CD14-positive monocyte (primary cell): Measurements from ENCODE around the gene JAKMIP2. TPM values are rescaled to one million over a fixed set of nuclear protein-coding genes. Genes with fewer than 3 reads are reported as not detected.

Experiments used
- DNase-seq, 3 donors: peaks; one replicate each; pipeline ENCODE4 v3.0.0-alpha.2; 2011 to 2022
- H2AFZ ChIP-seq: 2 replicates; pipeline ENCODE4 v1.6.0; 2012; ENCODE audit warnings: mild to moderate bottlenecking, low read depth, low read length, inconsistent platforms; ENCODE audit not compliant: insufficient read depth, poor library complexity, severe bottlenecking
- H3K27ac ChIP-seq, 2 donors: 1 replicate in 1 of 2; 2 replicates in 1 of 2; pipeline ENCODE4 v1.5.1; 2012 to 2013; ENCODE audit warnings: low read length in 2 of 2, control low read depth in 1 of 2, inconsistent platforms in 1 of 2, low read depth in 1 of 2, mild to moderate bottlenecking in 1 of 2
- H3K27me3 ChIP-seq, 2 donors: one replicate each; pipeline versions ENCODE4 v1.6.0 to v1.6.1; 2011 to 2013; ENCODE audit warnings: low read length in 2 of 2; ENCODE audit not compliant: control insufficient read depth in 2 of 2, insufficient read depth in 2 of 2
- H3K36me3 ChIP-seq, 2 donors: replicated peaks in 1 of 2; 1 replicate in 1 of 2; 2 replicates in 1 of 2; pipeline versions ENCODE4 v1.5.1 to v1.6.1; 2012 to 2013; ENCODE audit warnings: low read length in 2 of 2, control low read depth in 1 of 2, inconsistent platforms in 1 of 2, mild to moderate bottlenecking in 1 of 2; ENCODE audit not compliant: insufficient read depth in 2 of 2, control insufficient read depth in 1 of 2
- H3K4me1 ChIP-seq, 2 donors: 1 replicate in 1 of 2; 2 replicates in 1 of 2; pipeline versions ENCODE4 v1.5.1 to v1.6.1; 2012 to 2013; ENCODE audit warnings: low read length in 2 of 2, control low read depth in 1 of 2, inconsistent platforms in 1 of 2, mild to moderate bottlenecking in 1 of 2, moderate library complexity in 1 of 2; ENCODE audit not compliant: insufficient read depth in 2 of 2, control insufficient read depth in 1 of 2
- H3K4me2 ChIP-seq: replicated peaks from 2 replicates; pipeline ENCODE3; 2012; ENCODE audit warnings: low read length, moderate library complexity, mild to moderate bottlenecking; ENCODE audit not compliant: poor library complexity, severe bottlenecking; ENCODE audit errors: extremely low read depth
- H3K4me3 ChIP-seq, 3 experiments: fragments of 200-600 bp in 1 of 3; sonication (generic) in 1 of 3; replicated peaks in 1 of 3; 1 replicate in 2 of 3; 2 replicates in 1 of 3; pipeline ENCODE4 v1.5.1; 2011 to 2013; ENCODE audit warnings: low read length in 3 of 3, mild to moderate bottlenecking in 3 of 3, control low read depth in 2 of 3, low read depth in 2 of 3, inconsistent platforms in 1 of 3, moderate library complexity in 1 of 3
- H3K79me2 ChIP-seq: 2 replicates; pipeline ENCODE4 v1.6.0; 2012; ENCODE audit warnings: mild to moderate bottlenecking, control low read depth, inconsistent platforms, low read length, moderate library complexity; ENCODE audit not compliant: insufficient read depth
- H3K9ac ChIP-seq: 2 replicates; pipeline ENCODE4 v1.6.0; 2017; ENCODE audit warnings: low read length, mild to moderate bottlenecking; ENCODE audit not compliant: insufficient read depth, poor library complexity, severe bottlenecking
- H3K9me3 ChIP-seq, 2 donors: replicated peaks in 1 of 2; 1 replicate in 1 of 2; 2 replicates in 1 of 2; pipeline versions ENCODE4 v1.5.1 to v1.6.1; 2012 to 2013; ENCODE audit warnings: low read length in 2 of 2, control low read depth in 1 of 2; ENCODE audit not compliant: control insufficient read depth in 1 of 2, insufficient read depth in 1 of 2
- H4K20me1 ChIP-seq: 2 replicates; pipeline ENCODE4 v1.6.0; 2012; ENCODE audit warnings: mild to moderate bottlenecking, low read length, control low read depth, moderate library complexity; ENCODE audit not compliant: insufficient read depth
- H3K27ac Mint-ChIP-seq, 7 donors: one replicate each; pipeline ENCODE4 v1.8.0; 2020; ENCODE audit warnings: mild to moderate bottlenecking in 7 of 7, mixed read lengths in 7 of 7, moderate library complexity in 6 of 7, inconsistent platforms in 2 of 7
- H3K27me3 Mint-ChIP-seq, 3 donors: one replicate each; pipeline ENCODE4 v1.8.0; 2021 to 2022; ENCODE audit warnings: low read depth in 3 of 3, mild to moderate bottlenecking in 3 of 3, mixed read lengths in 3 of 3, moderate library complexity in 3 of 3, inconsistent platforms in 1 of 3
- H3K36me3 Mint-ChIP-seq, 2 donors: one replicate each; pipeline ENCODE4 v1.8.0; 2020; ENCODE audit warnings: mixed read lengths in 2 of 2, inconsistent platforms in 1 of 2, mild to moderate bottlenecking in 1 of 2
- H3K4me1 Mint-ChIP-seq: one replicate; pipeline ENCODE4 v1.8.0; 2020; ENCODE audit warnings: mild to moderate bottlenecking, mixed read lengths
- H3K4me3 Mint-ChIP-seq, 2 donors: one replicate each; pipeline ENCODE4 v1.8.0; 2020; ENCODE audit warnings: mild to moderate bottlenecking in 2 of 2, mixed read lengths in 2 of 2, moderate library complexity in 1 of 2
- H3K9me3 Mint-ChIP-seq, 7 donors: one replicate each; pipeline ENCODE4 v1.8.0; 2020 to 2022; ENCODE audit warnings: mixed read lengths in 7 of 7, mild to moderate bottlenecking in 6 of 7, moderate library complexity in 6 of 7, inconsistent platforms in 2 of 7
- CTCF ChIP-seq: fragments of 200-600 bp; IDR thresholded peaks from one replicate; pipeline ENCODE4 v1.8.0; 2022; ENCODE audit warnings: antibody characterized with exemption, mild to moderate bottlenecking
- WGBS: methylation state at CpG from one replicate; pipeline ENCODE4 v1.1.5; 2013; ENCODE audit warnings: missing lambda C conversion rate; ENCODE audit not compliant: insufficient coverage; 5-methylcytosine and 5-hydroxymethylcytosine counted together
- intact Hi-C, 2 donors: fragments of 100-400 bp; cut with micrococcal nuclease; formaldehyde crosslinking; loops; one replicate each; pipeline versions ENCODE4 v1.15.0 to v1.15.1; 2023
- polyA plus RNA-seq, 3 donors: library from polyadenylated mRNA; depleted of rRNA in 1 of 3; unstranded in 2 of 3; stranded (reverse) in 1 of 3; fragments of 300-500 nt in 2 of 3; fragments of >200 nt in 1 of 3; fragmentation: Illumina TruSeq in 2 of 3; gene quantifications; 1 replicate in 2 of 3; 2 replicates in 1 of 3; pipeline ENCODE4 v1.2.3, GENCODE V29; 2012 to 2021

JAKMIP2 gene
- polyA plus RNA-seq, 3 donors: 0.02 TPM; not detected in 2

- no peaks in the 10 kb centered on the region for H3K27me3 Mint-ChIP-seq
Measured at GRCh38 chr5:147671365-147671764, 111.2 kb downstream of the JAKMIP2 start.

DNA sequence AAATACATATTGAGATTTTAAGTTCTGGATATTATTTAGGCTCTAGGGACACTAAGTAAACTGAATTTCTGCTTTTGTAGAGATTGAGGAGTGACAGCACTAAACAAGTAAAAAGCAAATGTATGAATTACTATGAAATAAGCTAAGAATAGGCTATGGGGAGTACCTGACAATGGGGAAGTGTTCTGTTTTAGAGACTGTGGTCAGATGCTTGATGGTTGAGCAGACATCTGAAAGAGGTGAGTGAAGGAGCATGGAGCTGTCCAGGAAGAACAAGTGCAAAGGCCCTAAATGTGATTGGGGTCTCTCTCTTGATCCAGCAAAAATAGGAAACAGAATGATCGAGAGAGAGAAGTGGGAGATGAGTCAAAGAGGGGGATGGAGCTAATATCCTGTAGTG is 111.7 kb downstream of the JAKMIP2 start:
- peaks cover 0 to 1% (median 0%) of the 10 kb centered on the region in 7 donors for H3K9me3 Mint-ChIP-seq
- intact Hi-C loops: no loop called here
- WGBS: 71% methylated on average over 1 of the region's 1 CpG
- H3K27me3 Mint-ChIP-seq: no peaks in the 10 kb centered on the region
- no peak overlapping the region for H3K9ac ChIP-seq
- no peaks in the 10 kb centered on the region for H3K9me3 ChIP-seq
- H3K36me3 Mint-ChIP-seq: no peaks in the 10 kb centered on the region
- no peak for TF ChIP-seq CTCF
- H3K27ac ChIP-seq: no peak overlapping the region
- H3K4me1 Mint-ChIP-seq: no peaks in the 10 kb centered on the region
- H3K4me3 Mint-ChIP-seq: no peak overlapping the region
- no peak overlapping the region for H3K4me2 ChIP-seq
- no peak overlapping the region for H3K4me3 ChIP-seq
- no peak for DNase-seq
- H2AFZ ChIP-seq: no peak overlapping the region
- H3K36me3 ChIP-seq: no peaks in the 10 kb centered on the region
- no peaks in the 10 kb centered on the region for H3K79me2 ChIP-seq
- H3K27ac Mint-ChIP-seq: no peak overlapping the region
- no peaks in the 10 kb centered on the region for H4K20me1 ChIP-seq
- H3K27me3 ChIP-seq: no peaks in the 10 kb centered on the region
- no peaks in the 10 kb centered on the region for H3K4me1 ChIP-seq

More at GRCh38 chr5:147671365-147671764, 111.2 kb downstream of the JAKMIP2 start:
- no peaks in the 10 kb centered on the region for H3K9me3 ChIP-seq
- no peak overlapping the region for H3K4me2 ChIP-seq
- intact Hi-C loops: no loop called here
- H4K20me1 ChIP-seq: no peaks in the 10 kb centered on the region
- no peak overlapping the region for H3K4me3 ChIP-seq
- H3K4me1 ChIP-seq: no peaks in the 10 kb centered on the region
- no peak for TF ChIP-seq CTCF
- H3K36me3 ChIP-seq: no peaks in the 10 kb centered on the region
- Mint-ChIP-seq H3K4me3 (no peak overlapping the region), H3K27ac (no peak overlapping the region), H3K36me3 (no peaks in the 10 kb centered on the region), H3K9me3 (peaks cover 0 to 1% (median 0%) of the 10 kb centered on the region in 7 donors), H3K4me1 (no peaks in the 10 kb centered on the region)
- H3K79me2 ChIP-seq: no peaks in the 10 kb centered on the region
- DNase-seq: no peak
- H3K27ac ChIP-seq: no peak overlapping the region
- H3K27me3 ChIP-seq: no peaks in the 10 kb centered on the region
- 97% methylated on average over 5 of the region's 6 CpGs for WGBS
- no peak overlapping the region for H2AFZ ChIP-seq
- H3K9ac ChIP-seq: no peak overlapping the region
